Heart left ventricle (tissue), 16 donors: ENCODE data around the gene MINK1. TPM values are rescaled to one million over a fixed set of nuclear protein-coding genes. Genes with fewer than 3 reads are reported as not detected.

Experiments
- ATAC-seq, 4 donors: fragments of 200-7000 bp; cut with Tn5 transposase; one replicate each; pipeline ENCODE4 v1.9.1; 2020 to 2022; ENCODE audit warnings: moderate library complexity in 4 of 4, mild to moderate bottlenecking in 3 of 4, moderate number of reproducible peaks in 1 of 4
- DNase-seq, 5 donors: peaks; one replicate each; pipeline ENCODE4 v3.0.0-alpha.2; 2020
- H3K27ac ChIP-seq, 12 donors: fragments of 200-600 bp; sonication (generic) in 4 of 12; one replicate each; pipeline versions ENCODE4 v1.5.0 to v1.8.0; 2016 to 2022; ENCODE audit warnings: mild to moderate bottlenecking in 2 of 12
- H3K27me3 ChIP-seq, 9 donors: fragments of 200-600 bp; sonication (generic) in 2 of 9; one replicate each; pipeline versions ENCODE4 v1.5.1 to v1.8.0; 2016 to 2022; ENCODE audit warnings: mild to moderate bottlenecking in 3 of 9
- H3K36me3 ChIP-seq, 9 donors: fragments of 200-600 bp; sonication (generic) in 2 of 9; one replicate each; pipeline versions ENCODE4 v1.5.0 to v1.8.0; 2018 to 2022; ENCODE audit warnings: mild to moderate bottlenecking in 2 of 9
- H3K4me1 ChIP-seq, 12 donors: fragments of 200-600 bp; sonication (generic) in 4 of 12; one replicate each; pipeline versions ENCODE4 v1.5.0 to v1.8.0; 2016 to 2022; ENCODE audit warnings: mild to moderate bottlenecking in 3 of 12
- H3K4me3 ChIP-seq, 12 donors: fragments of 200-600 bp; sonication (generic) in 4 of 12; one replicate each; pipeline versions ENCODE4 v1.5.0 to v1.8.0; 2017 to 2022; ENCODE audit warnings: mild to moderate bottlenecking in 9 of 12, moderate library complexity in 4 of 12
- H3K9me3 ChIP-seq, 12 donors: fragments of 200-600 bp; sonication (generic) in 4 of 12; one replicate each; pipeline versions ENCODE4 v1.5.0 to v1.8.0; 2016 to 2022; ENCODE audit warnings: mild to moderate bottlenecking in 1 of 12
- CTCF ChIP-seq, 12 donors: fragments of 200-600 bp; sonication (generic) in 4 of 12; IDR thresholded peaks; one replicate each; pipeline versions ENCODE4 v1.5.0 to v1.8.0; 2018 to 2022; ENCODE audit warnings: antibody characterized with exemption in 12 of 12, mild to moderate bottlenecking in 5 of 12
- POLR2A ChIP-seq, 2 donors: fragments of 450-650 bp; IDR thresholded peaks; one replicate each; pipeline ENCODE4 v1.6.1; 2017; ENCODE audit warnings: antibody characterized with exemption in 2 of 2, mild to moderate bottlenecking in 2 of 2, moderate library complexity in 2 of 2
- WGBS, 4 donors: extraction: QIAGEN DNeasy Blood & Tissue Kit in 2 of 4; methylation state at CpG; one replicate each; pipeline versions ENCODE4 v1.1.5 to v1.1.7; 2013 to 2018; 5-methylcytosine and 5-hydroxymethylcytosine counted together
- intact Hi-C, 10 donors: fragments of 100-400 bp; cut with DNase I; formaldehyde crosslinking; loops; one replicate each; pipeline versions ENCODE4 v1.11.1 to v1.14.2; 2022
- polyA plus RNA-seq, 2 donors: library from polyadenylated mRNA; stranded (reverse); fragments of 200-250 nt; gene quantifications; one replicate each; pipeline ENCODE4 v1.2.3, GENCODE V29; 2013
- total RNA-seq, 9 donors: library from RNA; depleted of rRNA in 2 of 9; stranded (reverse); fragments of >200 nt in 2 of 9; fragmentation: NEBNext Ultra II Directional in 3 of 9; extraction: Animal tissue kit (Norgen Biotek cat#: 25700) in 3 of 9; gene quantifications; one replicate each; pipeline versions ENCODE4 v1.1.0 to v1.2.4, GENCODE V29; 2016 to 2023
- donor health status: ischemic (EF 13 %, LVEDD 7.1; RV severe dilation, severe dysfunction).
- donor health status: healthy with polysubstance abuse.
- donor health status: DM: no; HTN: yes; CAD: no.
- donor health status: DM: no; HTN: no; CAD: no.
- donor health status: ischemic (EF 25% LVEDD 6.9; RV normal size, moderate dysfunction).
- donor health status: ischemic (EF 25% LVEDD 5.7; RV mildly dilated, moderate dysfunction).
- donor health status: healthy.
- donor health status: DM: yes; HTN: yes; CAD: no.
- donor health status: ischemic (EF 35%, LVEDD 5.7; RV mildly dilated, moderate dysfunction).
- donor health status: nonischemic (EF 11% LVEDD 7.7; RV severe dilation, severe dysfunction).
- donor health status: DM: yes; HTN: yes; CAD: no.
- donor health status: PGD.
- donor health status: ischemic (EF 29% LVEDD 5.4; RV normal size, mild dysfunction).
- donor health status: nonischemic (EF 23%, LVEDD 6.1; RV moderate dilation, normal function).

The MINK1 gene
- total and polyA plus RNA-seq, 11 donors, result 23.1 to 55.8 (median 33.0) TPM

- Histone ChIP-seq H3K36me3 (peaks cover 0 to 12% (median 0%) of the 10 kb centered on the region in 9 donors), H3K4me1 (peaks cover 0 to 37% (median 0%) of the 10 kb centered on the region in 12 donors), H3K9me3 (no peaks in the 10 kb centered on the region), H3K4me3 (no peak overlapping the region), H3K27ac (peak overlapping the region in 1 of 12 donors; percentile 60), H3K27me3 (no peaks in the 10 kb centered on the region)
- 45 to 57% (median 54%) methylated on average over 8 of the region's 8 CpGs for WGBS, 4 donors
- peak in 3 of 4 donors; percentile 16 to 66 (median 62) for ATAC-seq
- TF ChIP-seq POLR2A (IDR thresholded peaks at IDR 0.05) (no peak), CTCF (IDR thresholded peaks at IDR 0.05) (no peak)
- intact Hi-C loops, result loop anchor here in 2 of 10 donors (5.0 to 10.0 kb wide), 2 partner anchors 40 to 48 kb away; partner anchors contain the start of gene MINK1 (in 1 of the 2)
- no peak for DNase-seq
Observed at GRCh38 chr17:4872786-4873185, 39.6 kb downstream of the MINK1 start.

GRCh38 chr17:4877089-4877488 is 43.9 kb downstream of the MINK1 start:
- Histone ChIP-seq H3K27me3 (no peaks in the 10 kb centered on the region), H3K27ac (no peak overlapping the region), H3K4me3 (no peak overlapping the region), H3K9me3 (no peaks in the 10 kb centered on the region), H3K36me3 (peaks cover 0 to 33% (median 19%) of the 10 kb centered on the region in 9 donors), H3K4me1 (peaks cover 0 to 37% (median under 1%) of the 10 kb centered on the region in 12 donors)
- ATAC-seq, result peak in 2 of 4 donors; percentile 9 to 62
- 69 to 82% (median 76%) methylated on average over 5 of the region's 5 CpGs for WGBS, 4 donors
- TF ChIP-seq CTCF (IDR thresholded peaks at IDR 0.05) (no peak), POLR2A (IDR thresholded peaks at IDR 0.05) (no peak)
- peak in 1 of 5 donors; percentile 22 for DNase-seq
- intact Hi-C loops, result loop anchor here in 3 of 10 donors (5.0 to 10.0 kb wide), 2 partner anchors 40 to 52 kb away; no protein-coding TSS in a partner anchor

GRCh38 chr17:4879601-4880000 is 46.5 kb downstream of the MINK1 start:
- ATAC-seq, result no peak
- H3K4me3 ChIP-seq, result no peak overlapping the region
- H3K27me3 ChIP-seq, result no peaks in the 10 kb centered on the region
- TF ChIP-seq CTCF (IDR thresholded peaks at IDR 0.05) (no peak), POLR2A (IDR thresholded peaks at IDR 0.05) (no peak)
- peak in 2 of 5 donors; percentile 34 to 51 for DNase-seq
- WGBS, 4 donors, result 42 to 68% (median 63%) methylated on average over 4 of the region's 4 CpGs
- no peaks in the 10 kb centered on the region for H3K9me3 ChIP-seq
- peak overlapping the region in 1 of 12 donors; percentile 66 for H3K27ac ChIP-seq
- peaks cover 0 to 38% (median 24%) of the 10 kb centered on the region in 9 donors for H3K36me3 ChIP-seq
- intact Hi-C loops, result loop anchor here in 3 of 10 donors (5.0 to 10.0 kb wide), 2 partner anchors 42 to 55 kb away; no protein-coding TSS in a partner anchor
- H3K4me1 ChIP-seq, result peaks cover 0 to 34% (median 0%) of the 10 kb centered on the region in 12 donors

GRCh38 chr17:4880857-4881256 is 47.7 kb downstream of the MINK1 start:
- intact Hi-C loops, result loop anchor here in 7 of 10 donors (5.0 to 10.0 kb wide), 6 partner anchors 44 to 316 kb away; partner anchors contain the start of genes CXCL16 (in 2 of the 7), MED11 (in 2 of the 7), ZMYND15 (in 2 of the 7) and GGT6 (in 1 of the 7)
- H3K36me3 ChIP-seq, result peaks cover 0 to 50% (median 36%) of the 10 kb centered on the region in 9 donors
- TF ChIP-seq POLR2A (IDR thresholded peaks at IDR 0.05) (no peak), CTCF (IDR thresholded peaks at IDR 0.05) (no peak)
- DNase-seq (peak in 2 of 5 donors; percentile 13 to 27), ATAC-seq (no peak)
- H3K9me3 ChIP-seq, result no peaks in the 10 kb centered on the region
- H3K27ac ChIP-seq, result no peak overlapping the region
- H3K27me3 ChIP-seq, result no peaks in the 10 kb centered on the region
- H3K4me3 ChIP-seq, result no peak overlapping the region
- H3K4me1 ChIP-seq, result peaks cover 0 to 34% (median 0%) of the 10 kb centered on the region in 12 donors
- WGBS, 4 donors, result 82 to 87% (median 86%) methylated on average over 15 of the region's 15 CpGs
